ENCODE data around the gene HHAT.

HHAT gene

GRCh38 chr1:210662291-210663050, 333.8 kb downstream of the HHAT start:
- Mint-ChIP-seq H3K27ac (no peak overlapping the region), H3K9me3 (no peaks in the 10 kb centered on the region), H3K4me1 (peaks cover 5% of the 10 kb centered on the region), H3K4me3 (no peak overlapping the region), H3K36me3 (no peaks in the 10 kb centered on the region)
- no peak for DNase-seq (ENCODE audit: low spot score in 2 of 2)
- ATAC-seq, result no peak

GRCh38 chr1:210663730-210664573, 335.2 kb downstream of the HHAT start:
- no peak overlapping the region for H3K27ac Mint-ChIP-seq
- DNase-seq (ENCODE audit: low spot score in 2 of 2), result no peak
- no peak overlapping the region for H3K4me3 Mint-ChIP-seq
- peaks cover 5% of the 10 kb centered on the region for H3K4me1 Mint-ChIP-seq
- no peaks in the 10 kb centered on the region for H3K9me3 Mint-ChIP-seq
- ATAC-seq, result no peak
- no peaks in the 10 kb centered on the region for H3K36me3 Mint-ChIP-seq

- no peak for DNase-seq (ENCODE audit: low spot score in 2 of 2)
- Mint-ChIP-seq H3K4me3 (no peak overlapping the region), H3K27ac (no peak overlapping the region), H3K9me3 (no peaks in the 10 kb centered on the region), H3K36me3 (no peaks in the 10 kb centered on the region), H3K4me1 (no peaks in the 10 kb centered on the region)
- peak; percentile 12 for ATAC-seq
Measured at GRCh38 chr1:210669951-210670350, 341.2 kb downstream of the HHAT start.

GRCh38 chr1:210674151-210674550, 345.4 kb downstream of the HHAT start:
- Mint-ChIP-seq H3K9me3 (no peaks in the 10 kb centered on the region), H3K4me1 (no peaks in the 10 kb centered on the region), H3K27ac (no peak overlapping the region), H3K4me3 (no peak overlapping the region), H3K36me3 (no peaks in the 10 kb centered on the region)
- DNase-seq (ENCODE audit: low spot score in 2 of 2) (no peak), ATAC-seq (no peak)

- Mint-ChIP-seq H3K4me1 (no peaks in the 10 kb centered on the region), H3K27ac (no peak overlapping the region), H3K4me3 (no peak overlapping the region), H3K9me3 (no peaks in the 10 kb centered on the region), H3K36me3 (no peaks in the 10 kb centered on the region)
- no peak for ATAC-seq
- no peak for DNase-seq (ENCODE audit: low spot score in 2 of 2)
Measured at GRCh38 chr1:210676539-210676938, 347.8 kb downstream of the HHAT start.

GRCh38 chr1:210677533-210677932, 348.8 kb downstream of the HHAT start:
- Mint-ChIP-seq H3K9me3 (no peaks in the 10 kb centered on the region), H3K36me3 (no peaks in the 10 kb centered on the region), H3K27ac (no peak overlapping the region), H3K4me3 (no peak overlapping the region), H3K4me1 (no peaks in the 10 kb centered on the region)
- DNase-seq (ENCODE audit: low spot score in 2 of 2) (no peak), ATAC-seq (no peak)

GRCh38 chr1:210678306-210678705, 349.6 kb downstream of the HHAT start:
- Mint-ChIP-seq H3K36me3 (no peaks in the 10 kb centered on the region), H3K4me3 (no peak overlapping the region), H3K4me1 (no peaks in the 10 kb centered on the region), H3K9me3 (no peaks in the 10 kb centered on the region), H3K27ac (no peak overlapping the region)
- DNase-seq (ENCODE audit: low spot score in 2 of 2) (no peak), ATAC-seq (no peak)

- Mint-ChIP-seq H3K9me3 (no peaks in the 10 kb centered on the region), H3K4me3 (no peak overlapping the region), H3K4me1 (peaks cover 15% of the 10 kb centered on the region), H3K27ac (no peak overlapping the region), H3K36me3 (no peaks in the 10 kb centered on the region)
- ATAC-seq (no peak), DNase-seq (ENCODE audit: low spot score in 2 of 2) (no peak)
Measured at GRCh38 chr1:210681158-210681557, 352.5 kb downstream of the HHAT start.

- ATAC-seq (no peak), DNase-seq (ENCODE audit: low spot score in 2 of 2) (no peak)
- no peak overlapping the region for H3K27ac Mint-ChIP-seq
- no peak overlapping the region for H3K4me3 Mint-ChIP-seq
- H3K4me1 Mint-ChIP-seq, result peaks cover 15% of the 10 kb centered on the region
- no peaks in the 10 kb centered on the region for H3K36me3 Mint-ChIP-seq
- H3K9me3 Mint-ChIP-seq, result no peaks in the 10 kb centered on the region
Measured at GRCh38 chr1:210683403-210684047, 354.8 kb downstream of the HHAT start.

GRCh38 chr1:210684466-210685294, 356.0 kb downstream of the HHAT start:
- Mint-ChIP-seq H3K36me3 (no peaks in the 10 kb centered on the region), H3K9me3 (no peaks in the 10 kb centered on the region), H3K27ac (no peak overlapping the region), H3K4me3 (no peak overlapping the region), H3K4me1 (peaks cover 15% of the 10 kb centered on the region)
- no peak for DNase-seq (ENCODE audit: low spot score in 2 of 2)
- ATAC-seq, result peak; percentile 62

- no peak for ATAC-seq
- H3K4me3 Mint-ChIP-seq, result no peak overlapping the region
- no peak overlapping the region for H3K27ac Mint-ChIP-seq
- no peak for DNase-seq (ENCODE audit: low spot score in 2 of 2)
- H3K4me1 Mint-ChIP-seq, result peaks cover 15% of the 10 kb centered on the region
- no peaks in the 10 kb centered on the region for H3K36me3 Mint-ChIP-seq
- H3K9me3 Mint-ChIP-seq, result no peaks in the 10 kb centered on the region
Measured at GRCh38 chr1:210685295-210685650, 356.6 kb downstream of the HHAT start.

GRCh38 chr1:210686841-210687240, 358.1 kb downstream of the HHAT start:
- Mint-ChIP-seq H3K4me3 (no peak overlapping the region), H3K9me3 (no peaks in the 10 kb centered on the region), H3K4me1 (peaks cover 15% of the 10 kb centered on the region), H3K36me3 (no peaks in the 10 kb centered on the region), H3K27ac (no peak overlapping the region)
- ATAC-seq, result no peak
- no peak for DNase-seq (ENCODE audit: low spot score in 2 of 2)

GRCh38 chr1:210687582-210688279, 359.0 kb downstream of the HHAT start:
- Mint-ChIP-seq H3K4me1 (peaks cover 21% of the 10 kb centered on the region), H3K36me3 (no peaks in the 10 kb centered on the region), H3K4me3 (no peak overlapping the region), H3K9me3 (no peaks in the 10 kb centered on the region), H3K27ac (no peak overlapping the region)
- DNase-seq (ENCODE audit: low spot score in 2 of 2) (no peak), ATAC-seq (peak; percentile 61)

- H3K36me3 Mint-ChIP-seq, result no peaks in the 10 kb centered on the region
- H3K4me1 Mint-ChIP-seq, result peaks cover 25% of the 10 kb centered on the region
Measured at GRCh38 chr1:210688512-210689234, 360.0 kb downstream of the HHAT start.

More at GRCh38 chr1:210688512-210689234, 360.0 kb downstream of the HHAT start:
- H3K4me3 Mint-ChIP-seq, result no peak overlapping the region
- no peak overlapping the region for H3K27ac Mint-ChIP-seq
- no peaks in the 10 kb centered on the region for H3K9me3 Mint-ChIP-seq
- ATAC-seq (peak; percentile 6), DNase-seq (ENCODE audit: low spot score in 2 of 2) (no peak)
